Measurements from ENCODE around the gene KMT2B. TPM values are rescaled to one million over a fixed set of nuclear protein-coding genes. Genes with fewer than 3 reads are reported as not detected.

KMT2B gene
- total RNA-seq, 1 experiment from 2014 or later: 66.6 TPM

Other genes with a start within 250 kb of the KMT2B start
- gene KRTDAP, start 227.5 kb upstream of the KMT2B start, total RNA-seq (2021): 1.3 to 3.2 TPM (median 1.7 TPM) in 3 replicates
- 284 to 302 TPM (median 285 TPM) in 3 replicates for gene DMKN, start 204.4 kb upstream of the KMT2B start, total RNA-seq (2021)
- 0.15 to 0.39 TPM in 2 of 3 replicates, not detected in the other for gene SBSN, start 189.7 kb upstream of the KMT2B start, total RNA-seq (2021)
- gene GAPDHS, start 184.5 kb upstream of the KMT2B start, total RNA-seq (2021): 0.20 to 0.30 TPM in 2 of 3 replicates, not detected in the other
- gene TMEM147, start 172.4 kb upstream of the KMT2B start, total RNA-seq (2021): 132 to 135 TPM (median 132 TPM) in 3 replicates
- gene ATP4A, start 154.3 kb upstream of the KMT2B start, total RNA-seq (2021): 0.59 to 1.2 TPM (median 1.1 TPM) in 3 replicates
- gene PMIS2, start 131.8 kb upstream of the KMT2B start, total RNA-seq (2021): not detected in 3 replicates
- 23.5 to 25.4 TPM (median 24.4 TPM) in 3 replicates for gene HAUS5, start 105.3 kb upstream of the KMT2B start, total RNA-seq (2021)
- 84.7 to 94.9 TPM (median 88.6 TPM) in 3 replicates for gene RBM42, start 89.0 kb upstream of the KMT2B start, total RNA-seq (2021)
- 1.4 to 1.9 TPM (median 1.7 TPM) in 3 replicates for gene ETV2, start 76.3 kb upstream of the KMT2B start, total RNA-seq (2021)
- 523 to 536 TPM (median 526 TPM) in 3 replicates for gene COX6B1, start 69.7 kb upstream of the KMT2B start, total RNA-seq (2021)
- gene UPK1A, start 51.5 kb upstream of the KMT2B start, total RNA-seq (2021): 1.6 to 3.0 TPM (median 2.7 TPM) in 3 replicates
- gene ZBTB32, start 13.4 kb upstream of the KMT2B start, total RNA-seq (2021): 0.11 to 0.34 TPM (median 0.18 TPM) in 3 replicates
- gene IGFLR1, start 24.4 kb downstream of the KMT2B start, total RNA-seq (2021): 9.9 to 12.7 TPM (median 12.3 TPM) in 3 replicates
- 19.7 to 20.9 TPM (median 20.8 TPM) in 3 replicates for gene U2AF1L4, start 27.4 kb downstream of the KMT2B start, total RNA-seq (2021)
- 80.3 to 85.3 TPM (median 84.0 TPM) in 3 replicates for gene PSENEN, start 27.6 kb downstream of the KMT2B start, total RNA-seq (2021)
- gene LIN37, start 30.6 kb downstream of the KMT2B start, total RNA-seq (2021): 4.7 to 6.4 TPM (median 5.6 TPM) in 3 replicates
- gene HSPB6, start 39.0 kb downstream of the KMT2B start, total RNA-seq (2021): 1.4 to 2.5 TPM (median 1.7 TPM) in 3 replicates
- gene PROSER3, start 40.2 kb downstream of the KMT2B start, total RNA-seq (2021): 32.9 to 36.7 TPM (median 36.2 TPM) in 3 replicates
- gene ARHGAP33, start 57.6 kb downstream of the KMT2B start, total RNA-seq (2021): 36.8 to 43.9 TPM (median 39.8 TPM) in 3 replicates
- 0.14 TPM in 1 of 3 replicates, not detected in the others for gene PRODH2, start 94.8 kb downstream of the KMT2B start, total RNA-seq (2021)
- gene NPHS1, start 134.5 kb downstream of the KMT2B start, total RNA-seq (2021): 0.61 to 1.7 TPM (median 1.7 TPM) in 3 replicates
- 4.7 to 5.3 TPM (median 4.9 TPM) in 3 replicates for gene KIRREL2, start 138.9 kb downstream of the KMT2B start, total RNA-seq (2021)
- 15.5 to 24.0 TPM (median 20.2 TPM) in 3 replicates for gene APLP1, start 150.6 kb downstream of the KMT2B start, total RNA-seq (2021)
- 10.6 to 13.9 TPM (median 12.8 TPM) in 3 replicates for gene NFKBID, start 182.5 kb downstream of the KMT2B start, total RNA-seq (2021)
- 1.8 to 1.9 TPM (median 1.8 TPM) in 3 replicates for gene HCST, start 184.5 kb downstream of the KMT2B start, total RNA-seq (2021)
- 0.34 to 0.55 TPM (median 0.46 TPM) in 3 replicates for gene TYROBP, start 190.3 kb downstream of the KMT2B start, total RNA-seq (2021)
- 20.6 to 26.4 TPM (median 24.8 TPM) in 3 replicates for gene LRFN3, start 218.4 kb downstream of the KMT2B start, total RNA-seq (2021)